ENCODE data around the gene MGAT4B.

MGAT4B gene

GRCh38 chr5:179800071-179800695 lies 6.5 kb downstream of the MGAT4B start:
- Histone ChIP-seq H3K27ac (ENCODE audit: low read depth, low read length) (no peak overlapping the region), H3K9ac (ENCODE audit: low read length) (no peak overlapping the region), H3K4me3 (ENCODE audit: insufficient read depth, low read length, poor library complexity, severe bottlenecking) (no peak overlapping the region), H3K79me2 (ENCODE audit: insufficient read depth, low read length) (no peaks in the 10 kb centered on the region), H2AFZ (ENCODE audit: low read depth, low read length, severe bottlenecking) (no peak overlapping the region), H3K4me2 (ENCODE audit: low read depth, low read length, poor library complexity, severe bottlenecking) (no peak overlapping the region), H3F3A (ENCODE audit: insufficient read depth) (no peaks in the 10 kb centered on the region), H4K20me1 (ENCODE audit: low read depth, low read length) (no peaks in the 10 kb centered on the region), H3K9me3 (ENCODE audit: insufficient read depth, low read length) (no peaks in the 10 kb centered on the region), H3K9me2 (replicated peaks; ENCODE audit: insufficient read depth, low read length) (no peaks in the 10 kb centered on the region), H3K36me3 (ENCODE audit: low read length) (no peaks in the 10 kb centered on the region), H3K27me3 (ENCODE audit: low read length) (no peaks in the 10 kb centered on the region)
- TF ChIP-seq EZH2phosphoT487 (conservative IDR thresholded peaks at IDR 0.05; ENCODE audit: low read length) (no peak), CTCF (IDR thresholded peaks at IDR 0.05; ENCODE audit: insufficient read depth, low read length, poor library complexity, severe bottlenecking) (no peak)

GRCh38 chr5:179799644-179799973 lies 7.1 kb downstream of the MGAT4B start:
- no peak overlapping the region for H3K4me2 ChIP-seq (ENCODE audit: low read depth, low read length, poor library complexity, severe bottlenecking)
- no peaks in the 10 kb centered on the region for H3F3A ChIP-seq (ENCODE audit: insufficient read depth)
- H4K20me1 ChIP-seq (ENCODE audit: low read depth, low read length): no peaks in the 10 kb centered on the region
- TF ChIP-seq CTCF (IDR thresholded peaks at IDR 0.05; ENCODE audit: insufficient read depth, low read length, poor library complexity, severe bottlenecking): no peak
- TF ChIP-seq EZH2phosphoT487 (conservative IDR thresholded peaks at IDR 0.05; ENCODE audit: low read length): no peak
- H3K4me3 ChIP-seq (ENCODE audit: insufficient read depth, low read length, poor library complexity, severe bottlenecking): no peak overlapping the region
- no peak overlapping the region for H2AFZ ChIP-seq (ENCODE audit: low read depth, low read length, severe bottlenecking)
- H3K36me3 ChIP-seq (ENCODE audit: low read length): no peaks in the 10 kb centered on the region
- H3K27me3 ChIP-seq (ENCODE audit: low read length): no peaks in the 10 kb centered on the region
- H3K27ac ChIP-seq (ENCODE audit: low read depth, low read length): no peak overlapping the region
- no peaks in the 10 kb centered on the region for H3K79me2 ChIP-seq (ENCODE audit: insufficient read depth, low read length)
- no peaks in the 10 kb centered on the region for H3K9me2 ChIP-seq (replicated peaks; ENCODE audit: insufficient read depth, low read length)
- no peaks in the 10 kb centered on the region for H3K9me3 ChIP-seq (ENCODE audit: insufficient read depth, low read length)
- H3K9ac ChIP-seq (ENCODE audit: low read length): no peak overlapping the region

GRCh38 chr5:179798771-179799643 lies 7.7 kb downstream of the MGAT4B start:
- no peaks in the 10 kb centered on the region for H3K9me3 ChIP-seq (ENCODE audit: insufficient read depth, low read length)
- H3K27ac ChIP-seq (ENCODE audit: low read depth, low read length): no peak overlapping the region
- H3K4me3 ChIP-seq (ENCODE audit: insufficient read depth, low read length, poor library complexity, severe bottlenecking): no peak overlapping the region
- H3K9me2 ChIP-seq (replicated peaks; ENCODE audit: insufficient read depth, low read length): no peaks in the 10 kb centered on the region
- H3F3A ChIP-seq (ENCODE audit: insufficient read depth): no peaks in the 10 kb centered on the region
- no peak overlapping the region for H3K4me2 ChIP-seq (ENCODE audit: low read depth, low read length, poor library complexity, severe bottlenecking)
- no peaks in the 10 kb centered on the region for H3K79me2 ChIP-seq (ENCODE audit: insufficient read depth, low read length)
- TF ChIP-seq CTCF (IDR thresholded peaks at IDR 0.05; ENCODE audit: insufficient read depth, low read length, poor library complexity, severe bottlenecking): no peak
- TF ChIP-seq EZH2phosphoT487 (conservative IDR thresholded peaks at IDR 0.05; ENCODE audit: low read length): no peak
- no peak overlapping the region for H2AFZ ChIP-seq (ENCODE audit: low read depth, low read length, severe bottlenecking)
- no peak overlapping the region for H3K9ac ChIP-seq (ENCODE audit: low read length)
- no peaks in the 10 kb centered on the region for H4K20me1 ChIP-seq (ENCODE audit: low read depth, low read length)
- no peaks in the 10 kb centered on the region for H3K27me3 ChIP-seq (ENCODE audit: low read length)
- no peaks in the 10 kb centered on the region for H3K36me3 ChIP-seq (ENCODE audit: low read length)
